Measurements from ENCODE around the gene ZBTB44. TPM values are rescaled to one million over a fixed set of nuclear protein-coding genes. Genes with fewer than 3 reads are reported as not detected.

The ZBTB44 gene
- total RNA-seq, 1 experiment from 2014 or later = 66.4 TPM

GRCh38 chr11:130192845-130193267 is 121.9 kb downstream of the ZBTB44 start:
- ChIA-PET CTCF (interaction anchor here (1.4 kb wide), 1 partner anchor 20 kb away, joined by 4 read pairs; no protein-coding TSS in a partner anchor), POLR2A (no interaction called here)
- no peak overlapping the region for H3K27ac ChIP-seq (ENCODE audit: low read length)
- no peaks in the 10 kb centered on the region for H3K36me3 ChIP-seq (ENCODE audit: control insufficient read depth, insufficient read depth, low read length)
- no peaks in the 10 kb centered on the region for H3K4me1 ChIP-seq (ENCODE audit: control insufficient read depth, insufficient read depth, low read length)
- no peak overlapping the region for H3K4me3 ChIP-seq (ENCODE audit: low read depth in 2 of 2, low read length in 2 of 2)
- H3K27me3 ChIP-seq (ENCODE audit: control insufficient read depth, insufficient read depth, low read length) = no peaks in the 10 kb centered on the region
- ATAC-seq = no peak
- DNase-seq (ENCODE audit: low read depth, low spot score) = no peak
- H3K9me3 ChIP-seq (ENCODE audit: control insufficient read depth, insufficient read depth, low read depth, low read length) = no peaks in the 10 kb centered on the region
- BruUV-seq (replicated peaks) = no TSS peak
- no peak for TF ChIP-seq SIN3A (IDR thresholded peaks at IDR 0.05; ENCODE audit: borderline replicate concordance, insufficient read depth, low read depth, low read length)
- TF ChIP-seq POLR2AphosphoS5 (IDR thresholded peaks at IDR 0.05; ENCODE audit: low read depth, low read length) = no peak
- intact Hi-C loops (cut with micrococcal nuclease; ENCODE audit: unreplicated experiment) = no loop called here
- in situ Hi-C loops (cut with HindIII; ENCODE audit: low pct_unique_long_range_greater_than_20kb, low sequenced_read_pairs) = no loop called here

GRCh38 chr11:130191896-130192295 is 122.8 kb downstream of the ZBTB44 start:
- ChIA-PET POLR2A (interaction anchor here (0.6 kb wide), 1 partner anchor 769 kb away, joined by 5 read pairs; no protein-coding TSS in a partner anchor), CTCF (no interaction called here)
- no peak overlapping the region for H3K4me3 ChIP-seq (ENCODE audit: low read depth in 2 of 2, low read length in 2 of 2)
- in situ Hi-C loops (cut with HindIII; ENCODE audit: low pct_unique_long_range_greater_than_20kb, low sequenced_read_pairs) = no loop called here
- no peak for ATAC-seq
- intact Hi-C loops (cut with micrococcal nuclease; ENCODE audit: unreplicated experiment) = no loop called here
- H3K27me3 ChIP-seq (ENCODE audit: control insufficient read depth, insufficient read depth, low read length) = no peaks in the 10 kb centered on the region
- no peak overlapping the region for H3K27ac ChIP-seq (ENCODE audit: low read length)
- H3K9me3 ChIP-seq (ENCODE audit: control insufficient read depth, insufficient read depth, low read depth, low read length) = no peaks in the 10 kb centered on the region
- no peaks in the 10 kb centered on the region for H3K36me3 ChIP-seq (ENCODE audit: control insufficient read depth, insufficient read depth, low read length)
- BruUV-seq (replicated peaks) = no TSS peak
- DNase-seq (ENCODE audit: low read depth, low spot score) = no peak
- no peak for TF ChIP-seq REST (IDR thresholded peaks at IDR 0.05; ENCODE audit: insufficient read depth in 1 of 2, low read depth in 2 of 2, low read length in 1 of 2)
- no peak for TF ChIP-seq SIN3A (IDR thresholded peaks at IDR 0.05; ENCODE audit: borderline replicate concordance, insufficient read depth, low read depth, low read length)
- no peak for TF ChIP-seq POLR2AphosphoS5 (IDR thresholded peaks at IDR 0.05; ENCODE audit: low read depth, low read length)
- TF ChIP-seq TCF7L2 (IDR thresholded peaks at IDR 0.05; ENCODE audit: low read depth, low read length) = no peak
- TF ChIP-seq CTCF (IDR thresholded peaks at IDR 0.05) = no peak
- no peaks in the 10 kb centered on the region for H3K4me1 ChIP-seq (ENCODE audit: control insufficient read depth, insufficient read depth, low read length)

GRCh38 chr11:130190371-130190881 is 124.3 kb downstream of the ZBTB44 start:
- DNase-seq (ENCODE audit: low read depth, low spot score) (no peak), ATAC-seq (no peak)
- CTCF ChIA-PET = no interaction called here
- Histone ChIP-seq H3K4me1 (ENCODE audit: control insufficient read depth, insufficient read depth, low read length) (no peaks in the 10 kb centered on the region), H3K27me3 (ENCODE audit: control insufficient read depth, insufficient read depth, low read length) (no peaks in the 10 kb centered on the region), H3K36me3 (ENCODE audit: control insufficient read depth, insufficient read depth, low read length) (no peaks in the 10 kb centered on the region), H3K27ac (ENCODE audit: low read length) (no peak overlapping the region), H3K9me3 (ENCODE audit: control insufficient read depth, insufficient read depth, low read depth, low read length) (no peaks in the 10 kb centered on the region), H3K4me3 (ENCODE audit: low read depth in 2 of 2, low read length in 2 of 2) (no peak overlapping the region)
- POLR2A ChIA-PET = interaction anchor here (0.6 kb wide), 1 partner anchor 254 kb away, joined by 4 read pairs; no protein-coding TSS in a partner anchor
- no TSS peak for BruUV-seq (replicated peaks)
- in situ Hi-C loops (cut with HindIII; ENCODE audit: low pct_unique_long_range_greater_than_20kb, low sequenced_read_pairs) = no loop called here
- intact Hi-C loops (cut with micrococcal nuclease; ENCODE audit: unreplicated experiment) = no loop called here
- TF ChIP-seq REST (IDR thresholded peaks at IDR 0.05; ENCODE audit: insufficient read depth in 1 of 2, low read depth in 2 of 2, low read length in 1 of 2) = no peak
- no peak for TF ChIP-seq SIN3A (IDR thresholded peaks at IDR 0.05; ENCODE audit: borderline replicate concordance, insufficient read depth, low read depth, low read length)
- TF ChIP-seq POLR2AphosphoS5 (IDR thresholded peaks at IDR 0.05; ENCODE audit: low read depth, low read length) = no peak
- TF ChIP-seq TCF7L2 (IDR thresholded peaks at IDR 0.05; ENCODE audit: low read depth, low read length) = no peak
- TF ChIP-seq CTCF (IDR thresholded peaks at IDR 0.05) = no peak
